HEK293 (cell line): ENCODE data around the gene CACTIN.

Experiments
- CTCF ChIA-PET: fragments of 350-600 bp; formaldehyde crosslinking; extraction: SDS; loops from one replicate; lab custom pipeline; 2021; ENCODE audit warnings: antibody characterized with exemption; lab: Yijun Ruan, JAX
- POLR2A ChIA-PET: fragments of 300-600 bp; formaldehyde crosslinking; extraction: SDS; loops from one replicate; lab custom pipeline; 2020; ENCODE audit warnings: antibody characterized with exemption, inconsistent platforms; lab: Yijun Ruan, JAX
- H3K27ac ChIP-seq: fragments of 200-500 bp; sonication (Bioruptor generic); 2 replicates; pipeline ENCODE4 v1.5.1; 2014; ENCODE audit warnings: low read depth, low read length, control low read depth, inconsistent platforms; ENCODE audit errors: extremely low read depth
- H3K36me3 ChIP-seq, 2 experiments: fragments of 200-500 bp in 1 of 2; sonication (Bioruptor generic) in 1 of 2; 1 replicate in 1 of 2; 2 replicates in 1 of 2; pipeline ENCODE4 v1.5.1; 2014 to 2017; ENCODE audit warnings: inconsistent platforms in 2 of 2, low read length in 2 of 2; ENCODE audit not compliant: control insufficient read depth in 2 of 2, insufficient read depth in 1 of 2
- H3K4me1 ChIP-seq: fragments of 200-500 bp; sonication (Bioruptor generic); 2 replicates; pipeline ENCODE4 v1.5.1; 2014; ENCODE audit warnings: mild to moderate bottlenecking, low read length, inconsistent platforms; ENCODE audit not compliant: control insufficient read depth, insufficient read depth
- H3K4me3 ChIP-seq: 2 replicates; pipeline ENCODE4 v1.5.1; 2011; ENCODE audit warnings: low read depth, mild to moderate bottlenecking, control low read depth, low read length, moderate library complexity
- H3K9me3 ChIP-seq: fragments of 200-500 bp; sonication (Bioruptor generic); 2 replicates; pipeline ENCODE4 v1.5.1; 2014; ENCODE audit warnings: low read depth, low read length, inconsistent platforms; ENCODE audit not compliant: control insufficient read depth, insufficient read depth
- BCL6B ChIP-seq: fragments of 450-650 bp; formaldehyde crosslinking; IDR thresholded peaks from 2 replicates; pipeline ENCODE4 v1.5.1; 2017; ENCODE audit warnings: missing biosample characterization, missing genetic modification characterization
- CTCF ChIP-seq: fragments of 450-650 bp; formaldehyde crosslinking; IDR thresholded peaks from 2 replicates; pipeline ENCODE4 v1.5.1; 2016; ENCODE audit warnings: missing biosample characterization, missing genetic modification characterization
- GLIS1 ChIP-seq: fragments of 450-650 bp; formaldehyde crosslinking; IDR thresholded peaks from 2 replicates; pipeline ENCODE4 v1.5.1; 2016; ENCODE audit warnings: missing biosample characterization, missing genetic modification characterization
- IKZF3 ChIP-seq: fragments of 450-650 bp; IDR thresholded peaks from 2 replicates; pipeline ENCODE4 v1.5.0; 2018; ENCODE audit warnings: missing biosample characterization, mild to moderate bottlenecking, missing genetic modification characterization, moderate library complexity
- KLF1 ChIP-seq: fragments of 450-650 bp; formaldehyde crosslinking; IDR thresholded peaks from 2 replicates; pipeline ENCODE4 v1.5.1; 2016; ENCODE audit warnings: missing biosample characterization, missing genetic modification characterization
- KLF17 ChIP-seq: fragments of 450-650 bp; formaldehyde crosslinking; IDR thresholded peaks from 2 replicates; pipeline ENCODE4 v1.5.1; 2016; ENCODE audit warnings: missing biosample characterization, missing genetic modification characterization
- KLF8 ChIP-seq: fragments of 450-650 bp; formaldehyde crosslinking; IDR thresholded peaks from 2 replicates; pipeline ENCODE4 v1.5.1; 2016; ENCODE audit warnings: missing biosample characterization, missing genetic modification characterization
- PATZ1 ChIP-seq: fragments of 450-650 bp; formaldehyde crosslinking; IDR thresholded peaks from 2 replicates; pipeline ENCODE4 v1.5.1; 2016; ENCODE audit warnings: missing biosample characterization, missing genetic modification characterization
- PRDM4 ChIP-seq: fragments of 450-650 bp; formaldehyde crosslinking; IDR thresholded peaks from 2 replicates; pipeline ENCODE4 v1.5.1; 2017; ENCODE audit warnings: missing biosample characterization, missing genetic modification characterization
- SP7 ChIP-seq: fragments of 450-650 bp; formaldehyde crosslinking; IDR thresholded peaks from 2 replicates; pipeline ENCODE4 v1.5.1; 2016; ENCODE audit warnings: missing biosample characterization, missing genetic modification characterization
- ZBTB20 ChIP-seq: fragments of 450-650 bp; formaldehyde crosslinking; IDR thresholded peaks from 2 replicates; pipeline ENCODE4 v1.5.1; 2016; ENCODE audit warnings: missing biosample characterization, missing genetic modification characterization
- ZBTB6 ChIP-seq: fragments of 450-650 bp; formaldehyde crosslinking; IDR thresholded peaks from 2 replicates; pipeline ENCODE4 v1.5.1; 2017; ENCODE audit warnings: missing biosample characterization, missing genetic modification characterization
- ZIC2 ChIP-seq: fragments of 450-650 bp; formaldehyde crosslinking; IDR thresholded peaks from 2 replicates; pipeline ENCODE4 v1.5.1; 2016; ENCODE audit warnings: missing biosample characterization, missing genetic modification characterization
- ZNF114 ChIP-seq: fragments of 450-650 bp; formaldehyde crosslinking; IDR thresholded peaks from 2 replicates; pipeline ENCODE4 v1.5.0; 2017; ENCODE audit warnings: missing biosample characterization, missing genetic modification characterization
- ZNF211 ChIP-seq: fragments of 450-650 bp; formaldehyde crosslinking; IDR thresholded peaks from 2 replicates; pipeline ENCODE4 v1.5.1; 2016; ENCODE audit warnings: low read depth, missing biosample characterization, missing genetic modification characterization
- ZNF324 ChIP-seq: fragments of 450-650 bp; formaldehyde crosslinking; IDR thresholded peaks from 2 replicates; pipeline ENCODE4 v1.5.1; 2016; ENCODE audit warnings: missing biosample characterization, missing genetic modification characterization
- ZNF513 ChIP-seq: fragments of 450-650 bp; IDR thresholded peaks from 2 replicates; pipeline ENCODE4 v1.5.1; 2018; ENCODE audit warnings: missing biosample characterization, missing genetic modification characterization
- ZNF561 ChIP-seq: fragments of 450-650 bp; IDR thresholded peaks from 2 replicates; pipeline ENCODE4 v1.5.1; 2018; ENCODE audit warnings: missing biosample characterization, missing genetic modification characterization, borderline replicate concordance
- ZNF629 ChIP-seq: fragments of 450-650 bp; formaldehyde crosslinking; IDR thresholded peaks from 2 replicates; pipeline ENCODE4 v1.5.1; 2017; ENCODE audit warnings: missing biosample characterization, missing genetic modification characterization
- ZNF654 ChIP-seq: fragments of 450-650 bp; formaldehyde crosslinking; IDR thresholded peaks from 2 replicates; pipeline ENCODE4 v1.5.1; 2016; ENCODE audit warnings: low read depth, missing biosample characterization, missing genetic modification characterization
- ZSCAN4 ChIP-seq: fragments of 450-650 bp; formaldehyde crosslinking; IDR thresholded peaks from 2 replicates; pipeline ENCODE4 v1.5.1; 2017; ENCODE audit warnings: missing biosample characterization, missing genetic modification characterization
- ZXDB ChIP-seq: fragments of 450-650 bp; formaldehyde crosslinking; IDR thresholded peaks from 2 replicates; pipeline ENCODE4 v1.5.1; 2016; ENCODE audit warnings: missing biosample characterization, missing genetic modification characterization

The CACTIN gene

GRCh38 chr19:3618144-3618810 is 8.3 kb downstream of the CACTIN start:
- CTCF ChIA-PET: interaction anchor here (0.6 to 1.1 kb wide), 5 partner anchors 10 to 319 kb away, joined by 3 to 6 read pairs (median 3); no protein-coding TSS in a partner anchor
- H3K4me1 ChIP-seq: peaks cover 2% of the 10 kb centered on the region; the same call in 1 of the 2 replicates
- POLR2A ChIA-PET: interaction anchor here (0.6 kb wide), 1 partner anchor 28 kb away, joined by 4 read pairs; no protein-coding TSS in a partner anchor
- H3K4me3 ChIP-seq: no peak overlapping the region
- H3K36me3 ChIP-seq: peaks cover 0 to 37% of the 10 kb centered on the region in 2 experiments; a peak in 2 of 3 replicates
- H3K9me3 ChIP-seq: no peaks in the 10 kb centered on the region
- H3K27ac ChIP-seq: no peak overlapping the region
- peak; percentile 31; the same call in 1 of the 2 replicates for TF ChIP-seq ZNF654 (tag by site-specific recombination)
- no peak for TF ChIP-seq ZIC2
- TF ChIP-seq ZSCAN4: no peak
- no peak for TF ChIP-seq ZXDB (tag by site-specific recombination)
- 0 out of 2 replicates have a peak, but pooled peaks have one; percentile 8 for TF ChIP-seq KLF1 (tag by site-specific recombination)
- no peak for TF ChIP-seq ZNF324
- TF ChIP-seq IKZF3 (tag by site-specific recombination): no peak
- peak; percentile 65 for TF ChIP-seq GLIS1
- no peak for TF ChIP-seq ZBTB20
- TF ChIP-seq BCL6B (tag by site-specific recombination): no peak
- peak; percentile 22; the same call in 1 of the 2 replicates for TF ChIP-seq KLF8
- TF ChIP-seq SP7 (tag by site-specific recombination): 0 out of 2 replicates have a peak, but pooled peaks have one; percentile 15
- no peak for TF ChIP-seq ZNF513 (tag by site-specific recombination)
- 0 out of 2 replicates have a peak, but pooled peaks have one; percentile 20 for TF ChIP-seq ZNF629 (tag by site-specific recombination)
- TF ChIP-seq KLF17 (tag by site-specific recombination): 0 out of 2 replicates have a peak, but pooled peaks have one; percentile 44
- no peak for TF ChIP-seq PRDM4 (tag by site-specific recombination)
- no peak for TF ChIP-seq ZNF561 (tag by site-specific recombination)
- no peak for TF ChIP-seq ZBTB6 (tag by site-specific recombination)
- peak; percentile 85 for TF ChIP-seq CTCF (tag by site-specific recombination)
- no peak for TF ChIP-seq ZNF114 (tag by site-specific recombination)
- peak; percentile 53; the same call in 1 of the 2 replicates for TF ChIP-seq PATZ1 (tag by site-specific recombination)
- no peak for TF ChIP-seq ZNF211 (tag by site-specific recombination)
